OCI-LY1 (cell line): ENCODE measurements around the gene SLC44A3.

ENCODE experiments used
- H2AFZ ChIP-seq: fragments of 200-600 bp; sonication (generic), shearing (Covaris generic); 2 replicates; pipeline ENCODE4 v1.6.0; 2014; ENCODE audit warnings: antibody characterized with exemption, mild to moderate bottlenecking, low read length
- H3F3A ChIP-seq: fragments of 200-600 bp; sonication (generic), shearing (Covaris generic); 2 replicates; pipeline ENCODE4 v1.6.0; 2014; ENCODE audit warnings: mild to moderate bottlenecking, antibody characterized with exemption, low read length, moderate library complexity; ENCODE audit not compliant: insufficient read depth
- H3K27ac ChIP-seq: fragments of 200-600 bp; sonication (generic); 2 replicates; pipeline ENCODE4 v1.5.1; 2014; ENCODE audit warnings: low read length, mixed run types, mild to moderate bottlenecking, low read depth; ENCODE audit not compliant: poor library complexity, severe bottlenecking
- H3K27me3 ChIP-seq: fragments of 200-600 bp; sonication (generic); 2 replicates; pipeline ENCODE4 v1.6.0; 2014; ENCODE audit warnings: antibody characterized with exemption, mild to moderate bottlenecking, low read length, moderate library complexity; ENCODE audit not compliant: insufficient read depth
- H3K36me3 ChIP-seq: fragments of 200-600 bp; sonication (generic); 2 replicates; pipeline ENCODE4 v1.6.1; 2014; ENCODE audit warnings: mild to moderate bottlenecking, antibody characterized with exemption, low read length, moderate library complexity, mixed read lengths; ENCODE audit not compliant: insufficient read depth
- H3K4me1 ChIP-seq: fragments of 200-600 bp; sonication (generic); 2 replicates; pipeline ENCODE4 v1.5.1; 2014; ENCODE audit warnings: mild to moderate bottlenecking, low read length, moderate library complexity; ENCODE audit not compliant: insufficient read depth, severe bottlenecking
- H3K4me2 ChIP-seq: fragments of 200-600 bp; sonication (generic), shearing (Covaris generic); 2 replicates; pipeline ENCODE4 v1.6.1; 2014; ENCODE audit warnings: low read length
- H3K4me3 ChIP-seq: fragments of 200-600 bp; sonication (generic); 2 replicates; pipeline ENCODE4 v1.5.1; 2014; ENCODE audit warnings: low read length, low read depth, mild to moderate bottlenecking, mixed read lengths; ENCODE audit not compliant: poor library complexity, severe bottlenecking
- H3K79me2 ChIP-seq: fragments of 200-600 bp; shearing (Covaris generic); 2 replicates; pipeline ENCODE4 v1.6.1; 2016; ENCODE audit warnings: mixed run types, low read length, mixed read lengths; ENCODE audit not compliant: insufficient read depth
- H3K9ac ChIP-seq: fragments of 200-600 bp; sonication (generic), shearing (Covaris generic); 2 replicates; pipeline ENCODE4 v1.6.1; 2014; ENCODE audit warnings: mild to moderate bottlenecking, low read length, mixed read lengths
- H3K9me2 ChIP-seq: fragments of 200-600 bp; sonication (generic), shearing (Covaris generic); 2 replicates; pipeline ENCODE4 v1.6.1; 2014; ENCODE audit warnings: low read depth, mild to moderate bottlenecking, low read length, mixed read lengths
- H3K9me3 ChIP-seq: fragments of 200-600 bp; shearing (Covaris generic); 2 replicates; pipeline ENCODE4 v1.6.1; 2014; ENCODE audit warnings: low read length, mixed read lengths
- H4K20me1 ChIP-seq: fragments of 200-600 bp; sonication (generic), shearing (Covaris generic); 2 replicates; pipeline ENCODE4 v1.6.0; 2016; ENCODE audit warnings: mild to moderate bottlenecking, low read length; ENCODE audit not compliant: insufficient read depth
- CTCF ChIP-seq: fragments of 200-600 bp; sonication (generic), shearing (Covaris generic); IDR thresholded peaks from 2 replicates; pipeline ENCODE4 v1.5.1; 2017; ENCODE audit warnings: mild to moderate bottlenecking, antibody characterized with exemption, low read length, moderate library complexity, mixed read lengths
- EZH2 ChIP-seq: fragments of 200-600 bp; sonication (generic), shearing (Covaris generic); IDR thresholded peaks from 2 replicates; pipeline ENCODE4 v1.8.0; 2017; ENCODE audit warnings: borderline replicate concordance, mixed run types, mild to moderate bottlenecking, antibody characterized with exemption, low read length, moderate library complexity, mixed read lengths

SLC44A3 gene

GRCh38 chr1:94887603-94888171 lies 67.5 kb downstream of the SLC44A3 start:
- H3K9me3 ChIP-seq: no peaks in the 10 kb centered on the region
- no peak overlapping the region for H2AFZ ChIP-seq
- no peak overlapping the region for H3K9ac ChIP-seq
- H3F3A ChIP-seq: no peaks in the 10 kb centered on the region
- H4K20me1 ChIP-seq: no peaks in the 10 kb centered on the region
- no peaks in the 10 kb centered on the region for H3K4me1 ChIP-seq
- no peak overlapping the region for H3K4me2 ChIP-seq
- H3K4me3 ChIP-seq: no peak overlapping the region
- no peak overlapping the region for H3K27ac ChIP-seq
- TF ChIP-seq EZH2: no peak
- TF ChIP-seq CTCF: no peak
- no peaks in the 10 kb centered on the region for H3K36me3 ChIP-seq
- no peaks in the 10 kb centered on the region for H3K9me2 ChIP-seq
- no peaks in the 10 kb centered on the region for H3K27me3 ChIP-seq
- H3K79me2 ChIP-seq: no peaks in the 10 kb centered on the region

DNA sequence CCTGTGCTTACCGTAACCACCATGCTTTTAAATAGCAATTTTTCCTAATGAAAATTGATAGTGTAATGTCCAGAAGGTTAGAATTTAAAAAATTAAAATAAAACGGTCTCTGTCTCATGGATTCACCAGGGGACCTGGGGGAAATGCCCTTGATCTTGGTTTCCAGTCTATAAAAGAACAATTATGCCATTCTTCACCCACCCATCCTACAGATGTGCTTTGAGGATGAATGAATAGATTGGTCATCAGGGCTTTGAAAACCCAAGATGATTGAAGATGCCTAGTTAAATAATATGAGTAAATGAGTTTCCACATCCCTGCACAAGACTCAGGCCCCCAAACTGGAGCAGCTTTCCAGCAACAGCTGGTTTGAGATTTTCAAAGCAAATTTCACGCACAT lies 68.0 kb downstream of the SLC44A3 start:
- no peaks in the 10 kb centered on the region for H3K27me3 ChIP-seq
- H3K9me3 ChIP-seq: no peaks in the 10 kb centered on the region
- no peaks in the 10 kb centered on the region for H3K4me1 ChIP-seq
- no peaks in the 10 kb centered on the region for H3F3A ChIP-seq
- H3K27ac ChIP-seq: no peak overlapping the region
- no peak overlapping the region for H3K9ac ChIP-seq
- no peaks in the 10 kb centered on the region for H3K79me2 ChIP-seq
- H3K9me2 ChIP-seq: no peaks in the 10 kb centered on the region
- no peaks in the 10 kb centered on the region for H4K20me1 ChIP-seq
- TF ChIP-seq EZH2: no peak
- TF ChIP-seq CTCF: no peak
- no peak overlapping the region for H3K4me3 ChIP-seq
- H2AFZ ChIP-seq: no peak overlapping the region
- no peak overlapping the region for H3K4me2 ChIP-seq
- H3K36me3 ChIP-seq: no peaks in the 10 kb centered on the region

- TF ChIP-seq CTCF: no peak
- no peaks in the 10 kb centered on the region for H3F3A ChIP-seq
- H3K79me2 ChIP-seq: no peaks in the 10 kb centered on the region
- H3K4me1 ChIP-seq: no peaks in the 10 kb centered on the region
- H4K20me1 ChIP-seq: no peaks in the 10 kb centered on the region
- no peak overlapping the region for H3K27ac ChIP-seq
- no peaks in the 10 kb centered on the region for H3K9me3 ChIP-seq
- H2AFZ ChIP-seq: no peak overlapping the region
- H3K4me3 ChIP-seq: no peak overlapping the region
- no peaks in the 10 kb centered on the region for H3K9me2 ChIP-seq
- H3K27me3 ChIP-seq: no peaks in the 10 kb centered on the region
- no peaks in the 10 kb centered on the region for H3K36me3 ChIP-seq
- H3K4me2 ChIP-seq: no peak overlapping the region
- H3K9ac ChIP-seq: no peak overlapping the region
Measured at GRCh38 chr1:94892604-94893254, 72.6 kb downstream of the SLC44A3 start.
